ENCODE data around the gene SPACA5. TPM values are rescaled to one million over a fixed set of nuclear protein-coding genes. Genes with fewer than 3 reads are reported as not detected.
A peak's percentile ranks its signal among the peaks of the same experiment; 100 is the strongest.
"Not testable (repeated sequence)": the region's sequence is repeated elsewhere in the genome, so short reads cannot be mapped to it uniquely, and the experiment has no call there.

SPACA5 gene
- total RNA-seq: not detected
- polyA plus RNA-seq (ENCODE audit: insufficient read length in 6 of 6): under 1 TPM in 5 of 6 donors, not detected in 1; 0.34 to 0.49 (median 0.41) TPM
- long read RNA-seq, donor 1: 0 reads
- long read RNA-seq, donor 2: 0 reads
- long read RNA-seq, donor 3: 0 reads
- long read RNA-seq, donor 4: 0 reads
- long read RNA-seq, donor 5: 0 reads
- long read RNA-seq, donor 6: 0 reads
- long read RNA-seq, donor 7: 0 reads
- long read RNA-seq, donor 8: 0 reads
- long read RNA-seq, donor 9: 0 reads
- long read RNA-seq, donor 10: 0 reads
- long read RNA-seq, donor 11: 0 reads
- long read RNA-seq, donor 12: 0 reads

DNA sequence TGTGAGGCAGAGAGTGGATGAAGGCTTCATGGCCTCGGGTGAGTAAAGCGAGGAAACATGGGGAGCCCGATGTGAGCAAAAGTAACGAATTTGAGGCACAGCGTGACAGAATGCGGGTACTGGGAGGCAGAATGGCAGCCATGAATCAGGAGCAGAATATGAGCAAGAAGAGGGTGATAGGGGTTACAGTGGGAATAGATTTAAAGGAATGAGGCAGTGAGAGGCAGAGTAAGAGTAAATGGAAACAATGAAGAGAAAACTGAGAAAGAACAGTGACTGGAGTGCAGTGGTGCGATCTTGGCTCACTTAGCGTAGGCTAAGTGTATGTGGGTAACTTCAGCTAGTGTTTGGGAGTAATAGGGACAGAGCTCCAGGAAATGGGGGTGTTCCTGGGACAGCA lies at the start of gene SPACA5:
Gene SPACA5, plus strand, starts transcription at position 301 of the 400 bp plus-strand sequence. CDS start 815 bp downstream, outside the sequence.
- H3K36me3 ChIP-seq; H3K9me3 ChIP-seq; H3K4me1 ChIP-seq; H3K4me3 ChIP-seq; intact Hi-C loops (cut with DNase I); ATAC-seq; DNase-seq; H3K27me3 ChIP-seq; H3K27ac ChIP-seq: not testable (repeated sequence)

- H3K9me3 ChIP-seq; H3K4me1 ChIP-seq; H3K4me3 ChIP-seq; H3K36me3 ChIP-seq; DNase-seq; H3K27me3 ChIP-seq; intact Hi-C loops (cut with DNase I); H3K27ac ChIP-seq; ATAC-seq: not testable (repeated sequence)
These were observed 48.6 kb upstream of the SPACA5 start for GRCh38 chrX:47958206-47958605.

DNA sequence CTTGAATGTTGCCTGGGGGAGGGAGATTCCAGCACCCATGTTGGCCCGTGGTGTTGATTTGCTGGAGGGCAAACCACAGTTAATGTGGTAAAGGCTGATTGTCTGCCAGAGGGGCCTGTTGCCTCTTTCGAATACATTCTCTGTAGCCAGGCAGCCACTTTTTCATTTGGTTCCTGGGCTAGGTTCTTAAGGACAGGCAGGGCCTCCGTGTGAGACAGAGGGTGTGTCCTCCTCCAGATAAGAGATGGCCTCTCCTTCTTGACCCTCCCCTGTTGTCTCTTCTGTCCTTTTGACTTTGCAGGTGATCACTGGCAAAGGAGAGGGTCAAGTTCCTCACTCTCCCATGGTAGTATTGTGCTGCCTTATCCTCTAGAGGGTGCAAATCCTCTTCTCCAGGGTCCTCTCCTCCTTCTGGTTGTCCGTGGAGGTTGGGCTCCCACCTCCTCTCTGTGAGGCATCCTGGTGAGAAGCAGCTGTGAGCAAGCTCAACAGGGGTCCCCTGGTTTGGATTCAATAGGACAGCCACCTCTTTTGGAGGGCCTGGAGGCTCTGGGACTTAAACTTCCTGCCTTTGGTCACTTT lies 47.9 kb upstream of the SPACA5 start:
- DNase-seq (peak in 1 of 4 donors; percentile 2), ATAC-seq (peak; percentile 68)
- Histone ChIP-seq H3K36me3 (no peaks in the 10 kb centered on the region), H3K27ac (no peak overlapping the region), H3K4me3 (no peak overlapping the region), H3K27me3 (no peaks in the 10 kb centered on the region), H3K4me1 (no peaks in the 10 kb centered on the region), H3K9me3 (no peaks in the 10 kb centered on the region)
- TF ChIP-seq CTCF (IDR thresholded peaks at IDR 0.05): peak in 1 of 2 donors; percentile 24
- intact Hi-C loops (cut with DNase I): no loop called here

- no peak overlapping the region for H3K4me3 ChIP-seq
- H3K27ac ChIP-seq: no peak overlapping the region
- no peak for DNase-seq
- no peaks in the 10 kb centered on the region for H3K4me1 ChIP-seq
- no peak for ATAC-seq
- intact Hi-C loops (cut with DNase I): no loop called here
- no peaks in the 10 kb centered on the region for H3K9me3 ChIP-seq
- no peak for TF ChIP-seq CTCF (IDR thresholded peaks at IDR 0.05)
- no peaks in the 10 kb centered on the region for H3K36me3 ChIP-seq
- no peaks in the 10 kb centered on the region for H3K27me3 ChIP-seq
These were observed 46.4 kb upstream of the SPACA5 start for GRCh38 chrX:47960406-47960805.

DNA sequence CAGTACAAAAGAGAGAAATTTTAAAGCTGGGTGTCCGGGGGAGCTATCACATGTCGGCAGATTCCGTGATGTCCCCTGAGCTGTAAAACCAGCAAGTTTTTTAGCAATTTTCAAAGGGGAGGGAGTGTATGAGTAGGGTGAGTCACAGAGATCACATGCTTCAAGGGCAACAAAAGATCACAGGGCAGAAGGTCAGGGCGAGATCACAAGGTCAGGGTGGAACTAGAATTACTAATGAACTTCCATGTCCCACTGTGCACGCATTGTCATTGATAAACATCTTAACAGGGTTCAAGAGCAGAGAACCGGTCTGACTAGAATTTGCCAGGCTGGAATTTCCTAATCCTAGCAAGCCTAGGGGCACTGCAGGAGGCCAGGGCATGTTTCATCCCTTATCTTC lies 45.0 kb upstream of the SPACA5 start:
- H3K9me3 ChIP-seq; intact Hi-C loops (cut with DNase I); H3K4me1 ChIP-seq; H3K27ac ChIP-seq; ATAC-seq; H3K27me3 ChIP-seq; H3K36me3 ChIP-seq; H3K4me3 ChIP-seq; DNase-seq: not testable (repeated sequence)

GRCh38 chrX:47965526-47965925 lies 41.3 kb upstream of the SPACA5 start:
- intact Hi-C loops (cut with DNase I); H3K4me3 ChIP-seq; H3K9me3 ChIP-seq; H3K27me3 ChIP-seq; H3K27ac ChIP-seq; DNase-seq; ATAC-seq; H3K36me3 ChIP-seq; H3K4me1 ChIP-seq: not testable (repeated sequence)

DNA sequence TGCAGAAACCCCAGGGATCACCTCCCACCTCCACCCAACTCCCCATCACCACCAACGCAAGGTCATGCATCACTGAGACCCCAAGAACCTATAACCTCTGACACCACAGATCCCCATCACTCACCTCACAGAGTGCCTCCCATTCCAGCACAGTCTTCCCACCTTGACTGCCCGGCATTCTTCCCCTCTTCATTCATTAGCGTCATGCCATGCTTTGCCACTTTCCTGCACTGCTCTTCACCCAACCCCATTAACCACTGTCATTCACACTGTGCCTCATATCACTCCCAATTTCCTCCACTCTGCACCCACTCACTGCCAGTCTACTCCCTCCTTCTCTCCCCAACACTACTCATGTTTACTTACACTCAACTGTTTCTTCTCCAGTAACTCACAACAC lies 33.6 kb upstream of the SPACA5 start:
- no peaks in the 10 kb centered on the region for H3K27me3 ChIP-seq
- peaks cover 14 to 44% of the 10 kb centered on the region in 2 donors for H3K9me3 ChIP-seq
- H3K36me3 ChIP-seq: peaks cover 0 to 28% of the 10 kb centered on the region in 2 donors
- ATAC-seq (no peak), DNase-seq (no peak)
- TF ChIP-seq CTCF (IDR thresholded peaks at IDR 0.05): no peak
- H3K4me1 ChIP-seq: no peaks in the 10 kb centered on the region
- intact Hi-C loops (cut with DNase I): no loop called here
- H3K4me3 ChIP-seq: no peak overlapping the region
- H3K27ac ChIP-seq: no peak overlapping the region

Measured in left lung (tissue), 14 donors.